ENCODE results near the gene TFAP2C.

The TFAP2C gene

GRCh38 chr20:56628873-56629463, at the start of gene TFAP2C:
Gene TFAP2C, plus strand, starts transcription at chr20:56629306. Its CDS starts 239 bp downstream, at chr20:56629545.
- DNase-seq, result peak; percentile 58

GRCh38 chr20:56580226-56580625, 48.9 kb upstream of the TFAP2C start:
- DNase-seq, result no peak

- no peak for DNase-seq
Measured at GRCh38 chr20:56581701-56582100, 47.4 kb upstream of the TFAP2C start.

- no peak for DNase-seq
Measured at GRCh38 chr20:56582542-56582941, 46.6 kb upstream of the TFAP2C start.

- DNase-seq, result no peak
Measured at GRCh38 chr20:56584916-56585315, 44.2 kb upstream of the TFAP2C start.

- DNase-seq, result no peak
Measured at GRCh38 chr20:56587307-56588041, 41.6 kb upstream of the TFAP2C start.

- no peak for DNase-seq
Measured at GRCh38 chr20:56588996-56589395, 40.1 kb upstream of the TFAP2C start.

GRCh38 chr20:56589633-56590032, 39.5 kb upstream of the TFAP2C start:
- no peak for DNase-seq

- DNase-seq, result no peak
Measured at GRCh38 chr20:56590888-56591287, 38.2 kb upstream of the TFAP2C start.

- no peak for DNase-seq
Measured at GRCh38 chr20:56592211-56592610, 36.9 kb upstream of the TFAP2C start.

- DNase-seq, result no peak
Measured at GRCh38 chr20:56592817-56593216, 36.3 kb upstream of the TFAP2C start.

- DNase-seq, result no peak
Measured at GRCh38 chr20:56595746-56596475, 33.2 kb upstream of the TFAP2C start.

- no peak for DNase-seq
Measured at GRCh38 chr20:56601166-56601565, 27.9 kb upstream of the TFAP2C start.

- DNase-seq, result no peak
Measured at GRCh38 chr20:56604673-56605072, 24.4 kb upstream of the TFAP2C start.

GRCh38 chr20:56605261-56605996, 23.7 kb upstream of the TFAP2C start:
- DNase-seq, result no peak

GRCh38 chr20:56606174-56606945, 22.7 kb upstream of the TFAP2C start:
- DNase-seq, result no peak

- DNase-seq, result no peak
Measured at GRCh38 chr20:56607061-56607704, 21.9 kb upstream of the TFAP2C start.

- DNase-seq, result no peak
Measured at GRCh38 chr20:56608376-56608775, 20.7 kb upstream of the TFAP2C start.

GRCh38 chr20:56609321-56609720, 19.8 kb upstream of the TFAP2C start:
- DNase-seq, result no peak

- no peak for DNase-seq
Measured at GRCh38 chr20:56610098-56610497, 19.0 kb upstream of the TFAP2C start.

GRCh38 chr20:56614196-56614595, 14.9 kb upstream of the TFAP2C start:
- DNase-seq, result no peak

GRCh38 chr20:56616716-56617115, 12.4 kb upstream of the TFAP2C start:
- no peak for DNase-seq

All from activated CD4-positive, alpha-beta T cell treated with anti-CD3 and anti-CD28 coated beads, Interleukin-2, Interleukin-6, amounts not matched to agents 100 ng/mL and 50 ng/mL, durations not matched to agents 16 hours and 8 hours (primary cell).